A549 (cell line): ENCODE measurements around the gene APOBEC3A.
"Not testable (repeated sequence)": the region's sequence is repeated elsewhere in the genome, so short reads cannot be mapped to it uniquely, and the experiment has no call there.

Experiments used
- BHLHE40 ChIP-seq: IDR thresholded peaks from 2 replicates; pipeline ENCODE4 v1.6.1; 2012; ENCODE audit warnings: low read depth, low read length, inconsistent platforms
- CTCF ChIP-seq: fragments of >200 bp; sonication (Bioruptor Twin); formaldehyde crosslinking; IDR thresholded peaks from 3 replicates; pipeline ENCODE4 v1.5.1; 2016
- ELK1 ChIP-seq: fragments of 150-350 bp; IDR thresholded peaks from 2 replicates; pipeline ENCODE4 v1.6.1; 2014; ENCODE audit warnings: low read depth, mild to moderate bottlenecking, low read length
- HMGXB4 ChIP-seq: fragments of 250-450 bp; sonication (Bioruptor Pico); IDR thresholded peaks from 2 replicates; pipeline ENCODE4 v1.5.0; 2021; ENCODE audit warnings: mild to moderate bottlenecking, moderate library complexity, borderline replicate concordance
- HOXA7 ChIP-seq: fragments of 250-450 bp; sonication (Bioruptor Pico); IDR thresholded peaks from 2 replicates; pipeline ENCODE4 v1.5.0; 2020; ENCODE audit warnings: mild to moderate bottlenecking, moderate library complexity
- KDM1A ChIP-seq: fragments of 200-600 bp; sonication (generic); IDR thresholded peaks from 2 replicates; pipeline ENCODE4 v1.6.1; 2016; ENCODE audit warnings: low read depth, mild to moderate bottlenecking
- POLR2A ChIP-seq: IDR thresholded peaks from 2 replicates; pipeline ENCODE4 v1.6.1; 2012; ENCODE audit warnings: mild to moderate bottlenecking, low read length
- REST ChIP-seq: fragments of 200-600 bp; sonication (generic); IDR thresholded peaks from 2 replicates; pipeline ENCODE4 v1.6.1; 2016; ENCODE audit warnings: antibody characterized with exemption, mild to moderate bottlenecking, moderate library complexity
- ZNF302 ChIP-seq: fragments of 250-450 bp; sonication (Bioruptor Pico); IDR thresholded peaks from 2 replicates; pipeline ENCODE4 v1.9.0; 2021; ENCODE audit warnings: inconsistent platforms, mild to moderate bottlenecking, moderate library complexity
- ZSCAN20 ChIP-seq: fragments of 250-450 bp; sonication (Bioruptor Pico); IDR thresholded peaks from 2 replicates; pipeline ENCODE4 v1.8.0; 2022; ENCODE audit warnings: mild to moderate bottlenecking, moderate library complexity

GRCh38 chr22:38984784-38985757 is 27.7 kb downstream of the APOBEC3A start:
- not testable (repeated sequence) for TF ChIP-seq HOXA7; KDM1A; CTCF; BHLHE40; ZSCAN20 (CRISPR knock-in tag); POLR2A; HMGXB4 (CRISPR knock-in tag); ELK1; ZNF302 (CRISPR knock-in tag); REST
